GM23338 (cell line): Measurements from ENCODE around the gene TFF1.

Experiments
- CREB1 ChIP-seq: fragments of 250-450 bp; sonication (Bioruptor Pico); IDR thresholded peaks from 2 replicates; pipeline ENCODE4 v1.5.0; 2020; ENCODE audit warnings: low read depth, mild to moderate bottlenecking, moderate library complexity
- CTCF ChIP-seq, 2 experiments: fragments of 200-600 bp in 1 of 2; sonication (generic) in 1 of 2; conservative IDR thresholded peaks; 2 replicates each; pipeline versions ENCODE4 v1.5.1 to v1.6.1; 2016 to 2017; ENCODE audit warnings: antibody characterized with exemption in 2 of 2, low read depth in 2 of 2, mild to moderate bottlenecking in 2 of 2, moderate library complexity in 1 of 2
- ETS1 ChIP-seq: IDR thresholded peaks from 2 replicates; pipeline ENCODE4 v1.6.1; 2016; ENCODE audit warnings: antibody characterized with exemption
- EZH2 ChIP-seq: fragments of 200-600 bp; sonication (generic); IDR thresholded peaks from one replicate; pipeline ENCODE4 v1.8.0; 2017; ENCODE audit warnings: antibody characterized with exemption, mild to moderate bottlenecking, low read depth; ENCODE audit not compliant: unreplicated experiment
- EZH2phosphoT487 ChIP-seq: fragments of 200-600 bp; sonication (generic); IDR thresholded peaks from one replicate; pipeline ENCODE4 v1.8.1; 2018; ENCODE audit warnings: antibody characterized with exemption; ENCODE audit not compliant: unreplicated experiment
- JUNB ChIP-seq: IDR thresholded peaks from one replicate; pipeline ENCODE4 v1.6.1; 2016; ENCODE audit warnings: antibody characterized with exemption; ENCODE audit not compliant: unreplicated experiment
- NANOG ChIP-seq: IDR thresholded peaks from 2 replicates; pipeline ENCODE4 v1.6.1; 2016; ENCODE audit warnings: antibody characterized with exemption, borderline replicate concordance
- POLR2AphosphoS5 ChIP-seq: IDR thresholded peaks from 2 replicates; pipeline ENCODE4 v1.6.1; 2016; ENCODE audit warnings: antibody characterized with exemption, low read depth
- REST ChIP-seq: IDR thresholded peaks from one replicate; pipeline ENCODE4 v1.6.1; 2018; ENCODE audit warnings: antibody characterized with exemption; ENCODE audit not compliant: unreplicated experiment
- STAT1 ChIP-seq: IDR thresholded peaks from one replicate; pipeline ENCODE4 v1.6.1; 2016; ENCODE audit warnings: antibody characterized with exemption; ENCODE audit not compliant: unreplicated experiment
- ZNF114 ChIP-seq: fragments of 250-450 bp; sonication (Bioruptor Pico); IDR thresholded peaks from 2 replicates; pipeline ENCODE4 v1.5.0; 2020; ENCODE audit warnings: mild to moderate bottlenecking, moderate library complexity
- ZNF331 ChIP-seq: fragments of 250-450 bp; sonication (Bioruptor Pico); IDR thresholded peaks from 2 replicates; pipeline ENCODE4 v1.5.0; 2020; ENCODE audit warnings: low read depth, mild to moderate bottlenecking, moderate library complexity
- ZNF462 ChIP-seq: fragments of 250-450 bp; sonication (Bioruptor Pico); IDR thresholded peaks from 2 replicates; pipeline ENCODE4 v1.5.0; 2020; ENCODE audit warnings: mild to moderate bottlenecking, moderate library complexity

- TF ChIP-seq CTCF (conservative IDR thresholded peaks at IDR 0.05; ENCODE audit: low read depth in 2 of 2), result no peak
- TF ChIP-seq REST, result no peak
- TF ChIP-seq EZH2, result no peak
- no peak for TF ChIP-seq POLR2AphosphoS5
- no peak for TF ChIP-seq ZNF331
- TF ChIP-seq EZH2phosphoT487, result no peak
- no peak for TF ChIP-seq CREB1 (CRISPR knock-in tag)
- TF ChIP-seq ZNF114, result no peak
- no peak for TF ChIP-seq NANOG
- no peak for TF ChIP-seq STAT1
- no peak for TF ChIP-seq JUNB
- TF ChIP-seq ZNF462 (CRISPR knock-in tag), result no peak
- no peak for TF ChIP-seq ETS1
These were observed 24.4 kb upstream of the TFF1 start for GRCh38 chr21:42390696-42391095.
